NCI-H524 (cell line): ENCODE results near the gene HDAC9.

Experiments used
- DNase-seq, 2 experiments: peaks; one replicate each; lab custom pipeline; 2025; lab: John Stamatoyannopoulos, UW

Gene HDAC9

DNA sequence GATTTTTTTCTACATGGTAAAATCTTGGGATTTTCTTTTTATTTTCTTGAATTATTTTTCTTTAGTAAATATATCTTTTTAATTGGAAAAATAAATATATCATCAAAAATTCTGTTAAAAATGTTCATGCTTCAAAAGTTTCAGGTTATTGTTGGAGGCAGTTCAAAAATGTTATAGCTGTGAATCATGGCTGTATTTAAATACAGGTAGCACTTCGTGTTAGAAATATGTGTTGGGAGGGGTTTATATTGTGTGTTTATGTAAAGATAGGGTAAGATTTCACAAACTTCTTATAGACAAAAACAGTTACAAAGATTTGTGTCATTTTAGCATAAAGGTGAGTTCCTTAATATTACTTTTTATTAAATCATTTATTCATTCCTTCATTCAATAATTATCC is 60.4 kb downstream of the HDAC9 start:
- no peak for DNase-seq

DNA sequence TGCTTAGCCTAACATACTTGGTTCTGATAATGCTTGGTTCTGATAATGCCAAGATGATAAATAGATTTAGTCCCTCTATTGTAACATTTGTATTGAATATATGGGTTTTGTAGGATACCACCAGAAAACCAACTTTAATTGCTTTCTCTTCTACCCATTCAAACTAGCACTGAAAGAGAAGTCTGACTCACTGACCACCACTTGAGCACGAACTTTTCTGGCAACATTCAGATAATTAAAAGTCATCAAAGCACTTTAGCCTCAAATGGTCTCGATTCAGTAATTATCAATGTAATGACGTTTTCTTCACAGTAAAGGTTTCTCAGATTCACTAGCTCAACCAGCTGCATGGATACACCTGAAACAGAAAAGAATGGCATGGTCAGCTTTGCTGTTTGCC is 63.0 kb downstream of the HDAC9 start:
- no peak for DNase-seq

DNA sequence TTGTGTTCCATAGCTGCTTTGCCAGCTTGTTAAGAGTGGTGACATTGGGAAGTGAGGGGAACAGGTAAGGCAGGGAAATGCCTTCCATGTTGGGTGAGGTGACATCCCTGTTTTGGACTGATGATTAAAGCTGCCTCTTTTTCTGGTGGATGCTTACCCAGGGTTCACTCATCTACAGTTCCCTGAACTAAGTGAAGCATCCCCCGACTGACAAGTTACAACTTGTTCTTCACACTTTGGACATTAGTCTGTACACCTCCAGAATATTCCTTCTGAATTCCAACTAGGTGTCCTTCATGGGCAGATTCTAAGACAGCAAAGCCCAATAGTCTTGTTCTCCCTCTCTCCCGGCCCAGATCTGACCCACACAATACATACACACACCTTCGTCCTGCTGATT is 63.4 kb downstream of the HDAC9 start:
- DNase-seq = no peak

DNA sequence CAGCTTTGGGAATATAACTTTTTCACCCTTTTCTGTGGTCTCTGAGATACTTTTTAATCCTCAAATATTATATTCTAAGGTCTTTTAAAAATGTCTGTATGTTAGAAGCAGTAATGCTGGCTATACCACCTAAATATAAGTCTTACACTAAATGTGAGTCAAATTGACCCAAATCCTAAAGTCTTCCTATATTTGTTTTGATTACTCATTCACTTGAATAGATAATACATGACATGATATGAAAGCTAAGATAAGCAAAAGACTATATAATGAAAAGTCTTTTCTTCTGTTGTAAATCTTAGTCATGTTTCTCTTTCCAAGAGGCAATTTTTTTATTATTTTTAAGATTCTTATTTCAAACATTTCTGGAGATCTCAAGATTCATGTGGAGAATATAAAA is 64.2 kb downstream of the HDAC9 start:
- DNase-seq = no peak

DNA sequence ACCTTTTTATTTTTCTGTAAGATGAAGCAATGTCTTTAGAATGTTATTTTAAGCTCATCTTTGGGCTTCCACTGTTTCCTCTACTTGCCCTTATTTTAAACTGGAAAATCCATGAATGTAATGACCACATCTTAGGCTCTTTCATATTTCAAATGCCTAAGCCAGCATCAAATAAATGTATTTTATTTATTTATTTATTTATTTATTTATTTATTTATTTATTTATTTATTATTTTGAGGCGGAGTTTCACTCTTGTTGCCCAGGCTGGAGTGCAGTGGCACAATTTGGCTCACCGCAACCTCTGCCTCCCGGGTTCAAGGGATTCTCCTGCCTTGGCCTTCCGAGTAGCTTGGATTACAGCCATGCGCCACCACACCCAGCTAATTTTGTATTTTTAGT is 69.2 kb downstream of the HDAC9 start:
- DNase-seq = no peak

DNA sequence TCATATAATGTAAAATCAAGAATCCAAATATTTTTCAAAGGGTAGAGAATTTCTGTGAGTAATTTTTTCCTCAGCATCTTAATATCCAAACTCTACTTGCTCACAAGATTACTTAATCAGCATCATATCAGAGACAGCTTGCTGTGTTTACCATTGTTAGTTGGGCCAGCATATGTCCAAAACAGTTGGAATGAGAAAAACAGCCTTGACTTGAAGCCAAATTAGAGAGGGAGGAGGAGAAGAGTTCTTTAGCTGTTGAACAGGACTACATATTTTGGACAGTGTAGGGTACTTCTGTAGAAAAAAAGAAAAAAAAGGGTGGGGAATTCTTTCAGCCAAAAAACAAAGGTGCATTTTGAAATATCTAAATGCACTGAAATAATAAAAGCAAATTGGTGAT is 69.8 kb downstream of the HDAC9 start:
- no peak for DNase-seq

DNA sequence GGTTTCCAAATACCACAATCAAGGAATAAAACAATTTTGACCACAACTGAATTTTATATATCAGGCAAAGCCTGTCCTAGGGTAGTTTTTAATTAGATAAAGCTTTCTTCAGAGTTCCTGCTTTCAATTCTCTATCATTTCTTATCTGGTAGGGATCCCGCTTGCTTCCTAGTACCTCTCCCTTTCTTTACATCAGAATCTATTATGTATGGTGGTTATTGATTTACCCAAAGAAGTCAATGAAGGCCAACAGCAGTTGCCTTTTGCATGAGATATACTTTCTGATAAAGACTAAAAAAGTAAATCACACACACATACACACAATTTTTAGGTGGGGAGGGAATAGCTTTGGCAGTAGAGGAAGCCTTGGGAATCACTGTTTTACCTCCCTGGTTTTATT is 70.7 kb downstream of the HDAC9 start:
- DNase-seq = no peak

DNA sequence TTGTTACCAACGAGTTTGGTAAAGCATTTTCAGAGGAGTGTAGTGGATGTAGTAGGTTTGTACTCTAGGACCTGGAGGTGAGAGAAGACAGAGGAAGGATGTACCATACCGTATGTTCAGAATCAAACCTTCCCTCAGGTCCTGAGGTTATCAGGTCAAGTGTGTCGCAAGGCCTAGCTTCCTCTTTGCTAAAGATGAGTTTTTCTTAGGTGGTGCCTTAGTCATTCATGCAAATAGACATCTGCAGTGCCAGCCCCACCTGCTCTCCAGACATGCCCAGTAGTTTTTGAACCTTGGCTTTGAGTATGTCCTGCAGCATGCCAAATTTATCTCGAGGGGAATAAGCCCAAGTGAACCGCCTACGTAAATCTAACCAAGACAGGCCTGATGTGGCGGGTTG is 71.3 kb downstream of the HDAC9 start:
- DNase-seq = no peak

DNA sequence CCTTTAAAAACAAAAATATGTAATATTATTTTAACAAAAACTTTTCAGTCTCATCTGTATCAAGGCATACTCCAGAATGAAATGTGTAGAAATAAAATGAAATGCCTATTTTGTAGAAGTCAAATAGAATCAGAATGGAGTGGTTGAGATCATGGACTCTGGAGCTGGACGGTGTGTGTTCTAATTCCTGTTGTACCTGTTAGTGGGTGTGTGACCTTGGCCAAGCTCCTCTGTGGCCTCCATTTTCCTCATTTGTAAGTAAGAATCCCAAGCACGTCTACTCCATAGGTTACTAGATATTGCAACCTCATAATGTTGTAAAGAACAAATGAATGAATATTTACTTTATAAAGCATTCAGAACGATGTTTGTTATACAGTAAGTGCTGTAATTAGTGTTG is 74.9 kb downstream of the HDAC9 start:
- DNase-seq = no peak

DNA sequence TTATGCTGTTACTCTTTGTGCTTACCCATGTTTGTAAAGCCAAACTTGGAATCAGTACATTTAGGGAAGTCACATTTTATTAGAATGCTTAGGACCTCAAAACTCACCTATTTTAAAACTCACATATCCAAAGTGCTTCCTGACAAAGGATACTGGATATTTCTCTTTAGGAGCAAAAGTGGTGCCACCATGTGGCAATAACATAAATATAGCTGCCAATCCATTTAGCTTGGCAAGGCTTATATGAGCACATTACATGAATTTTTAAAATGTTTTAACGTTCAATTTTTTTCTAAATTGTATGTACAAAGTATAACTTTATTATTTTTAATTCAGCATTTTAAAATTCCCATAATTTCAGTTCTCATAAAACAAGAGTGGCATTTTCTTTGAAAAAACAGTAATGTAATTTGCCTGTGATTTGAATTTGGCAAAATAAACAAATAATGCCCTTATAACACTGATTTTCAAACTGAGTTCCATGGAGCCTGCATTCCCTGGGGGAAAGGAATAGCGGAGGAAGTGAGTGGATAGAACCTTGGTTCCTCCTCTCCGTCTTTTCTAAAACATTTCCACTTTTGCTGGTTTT is 75.4 kb downstream of the HDAC9 start:
- DNase-seq = peak in 1 of 2 experiments; percentile 34

DNA sequence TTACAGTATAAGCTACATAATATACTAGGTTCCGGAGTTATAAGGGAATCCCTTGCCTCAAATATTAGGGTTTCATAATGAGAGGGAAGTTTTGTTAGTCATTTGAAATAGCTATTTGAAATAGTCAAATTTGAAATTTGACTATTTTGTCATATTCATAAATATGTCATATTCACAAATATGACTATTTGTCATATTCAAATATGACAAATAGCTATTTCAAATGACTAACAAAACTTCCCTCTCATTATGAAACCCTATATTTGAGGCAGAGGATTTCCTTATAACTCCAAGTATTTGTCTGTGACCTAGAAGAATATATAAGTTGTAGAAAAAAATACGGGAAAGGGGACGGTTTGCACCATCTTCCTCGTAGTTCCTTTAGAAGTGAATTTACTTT is 76.6 kb downstream of the HDAC9 start:
- DNase-seq = no peak

DNA sequence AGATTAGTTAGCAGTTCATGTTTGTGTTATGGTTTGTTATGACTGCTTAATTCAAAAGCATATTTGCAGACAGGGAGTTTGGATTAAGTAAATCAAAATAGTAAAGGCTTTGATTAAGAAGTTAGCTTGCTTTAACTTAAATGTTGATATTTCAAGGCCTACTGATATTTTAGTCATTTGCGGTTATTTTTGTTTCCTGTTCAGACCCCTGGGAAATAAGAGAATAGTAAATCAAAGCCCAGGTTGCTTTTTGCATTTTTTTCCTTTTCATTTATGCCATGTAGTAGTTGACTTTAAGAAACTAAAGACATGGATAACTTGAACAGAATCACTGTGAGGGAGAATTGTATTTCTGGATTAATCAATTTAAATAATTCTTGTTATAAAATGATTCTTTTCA is 77.3 kb downstream of the HDAC9 start:
- no peak for DNase-seq

DNA sequence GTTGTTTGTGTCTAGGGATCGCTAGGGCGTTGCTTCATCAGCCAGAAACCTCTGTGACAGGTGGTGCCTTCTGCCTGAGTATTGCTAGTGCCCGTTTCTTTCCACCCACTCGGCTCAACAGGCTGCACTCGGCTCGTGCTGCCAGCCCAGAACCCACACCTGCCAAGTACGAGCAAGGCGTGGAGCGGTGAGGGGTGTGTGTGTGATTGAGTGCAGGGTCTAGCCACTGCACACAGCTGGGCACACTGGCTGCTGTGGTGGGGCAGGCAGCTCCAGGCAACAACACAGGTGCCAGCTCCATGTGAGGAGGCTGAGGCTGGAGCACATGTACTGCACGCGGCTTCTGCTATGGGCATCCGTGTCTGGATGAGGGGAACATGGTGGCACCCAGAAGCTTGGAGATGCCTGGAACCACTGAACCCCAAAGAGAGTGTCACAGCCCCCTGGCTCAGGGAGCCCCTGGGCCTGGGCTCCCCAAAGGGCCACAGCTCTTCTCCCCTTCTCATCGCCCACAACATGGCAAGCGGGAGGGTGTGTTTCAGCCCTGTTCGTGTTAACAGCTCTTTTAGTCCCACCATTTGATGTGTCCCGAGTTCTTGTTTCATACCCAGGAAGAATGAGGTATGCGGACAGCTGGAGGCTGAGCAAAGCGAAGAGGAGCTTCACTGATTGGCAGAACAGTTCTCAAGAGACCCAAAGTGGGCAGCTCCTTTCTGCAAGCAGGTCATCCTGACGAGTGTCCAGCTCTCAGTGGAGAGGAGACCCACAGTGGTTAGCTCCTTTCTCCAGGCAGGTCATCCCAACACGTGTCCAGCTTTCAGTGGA is 78.1 kb downstream of the HDAC9 start:
- peak in 1 of 2 experiments; percentile 11 for DNase-seq

DNA sequence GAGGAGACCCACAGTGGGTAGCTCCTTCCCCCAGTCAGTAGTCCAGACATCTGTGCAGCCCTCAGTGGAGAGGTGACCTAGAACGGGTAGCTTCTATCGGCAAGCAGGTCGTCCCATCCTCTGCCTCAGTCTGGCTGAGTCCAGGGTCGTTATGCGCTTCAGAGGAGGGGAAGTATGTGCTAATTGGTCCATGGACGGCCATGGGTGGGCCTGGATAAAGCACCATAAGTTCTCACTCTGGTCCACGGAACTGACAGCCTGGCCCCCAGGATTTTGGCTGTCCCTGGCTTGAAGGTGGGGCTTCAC is 78.6 kb downstream of the HDAC9 start:
- no peak for DNase-seq

DNA sequence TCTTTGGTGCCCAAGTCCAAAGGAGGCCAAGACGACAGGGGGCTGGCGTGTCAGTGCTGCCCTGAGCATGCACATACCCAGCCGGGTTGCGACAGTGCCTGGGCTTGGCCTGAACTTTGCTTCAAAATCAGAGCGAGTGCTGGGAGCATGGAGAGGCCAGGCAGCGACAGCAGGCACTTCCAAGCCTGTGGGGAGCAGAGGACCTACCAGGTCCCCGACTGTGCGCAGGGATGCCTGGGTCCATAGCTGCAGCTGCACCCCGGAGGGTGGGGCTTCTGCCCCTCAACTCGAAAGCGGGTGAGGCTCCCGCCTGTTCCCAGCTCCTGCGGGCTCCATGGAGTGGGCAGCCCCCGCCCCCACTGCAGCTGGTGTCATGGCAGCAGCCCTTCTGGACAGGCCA is 79.1 kb downstream of the HDAC9 start:
- DNase-seq = no peak

DNA sequence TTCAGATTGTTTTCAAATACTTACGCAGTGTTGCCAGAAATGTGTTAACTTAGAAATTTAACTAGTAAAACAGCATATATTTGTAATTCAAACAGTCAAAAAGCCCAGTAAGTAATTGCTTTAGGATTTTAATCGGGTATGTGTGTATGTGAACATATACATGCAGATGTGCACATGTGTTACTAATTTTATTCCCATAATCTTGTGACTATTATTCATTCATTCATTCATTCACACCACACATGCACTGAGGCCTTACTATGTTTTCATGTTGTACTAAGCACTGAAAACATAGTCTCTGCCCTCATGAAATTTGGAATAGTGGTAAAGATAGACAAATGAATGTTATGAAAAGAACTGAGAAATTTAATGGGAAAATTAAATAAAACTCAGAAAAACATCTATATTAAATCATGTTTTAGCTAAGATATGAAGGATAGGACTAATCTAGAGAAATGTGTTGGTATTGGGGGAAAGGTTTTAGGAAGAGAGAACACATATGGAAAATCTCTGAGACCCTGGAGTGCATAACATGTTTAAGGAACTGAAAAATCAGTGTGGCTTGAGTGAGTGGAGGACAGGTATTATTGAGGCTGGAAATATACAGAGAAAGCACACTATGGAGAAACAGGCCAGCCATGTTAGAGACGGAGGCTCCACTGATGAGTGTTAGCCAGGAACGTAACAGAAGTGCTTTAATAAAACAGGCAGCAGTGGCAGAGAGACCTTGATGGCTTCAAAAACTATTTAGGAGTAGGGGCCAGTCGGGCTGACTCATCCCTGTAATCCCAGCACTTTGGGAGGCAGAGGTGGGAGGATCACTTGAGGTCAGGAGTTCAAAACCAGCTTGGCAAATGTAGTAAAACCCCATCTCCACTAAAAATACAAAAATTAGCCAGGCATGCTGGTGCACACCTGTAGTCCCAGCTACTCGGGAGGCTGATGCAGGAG is 80.3 kb downstream of the HDAC9 start:
- DNase-seq = no peak

DNA sequence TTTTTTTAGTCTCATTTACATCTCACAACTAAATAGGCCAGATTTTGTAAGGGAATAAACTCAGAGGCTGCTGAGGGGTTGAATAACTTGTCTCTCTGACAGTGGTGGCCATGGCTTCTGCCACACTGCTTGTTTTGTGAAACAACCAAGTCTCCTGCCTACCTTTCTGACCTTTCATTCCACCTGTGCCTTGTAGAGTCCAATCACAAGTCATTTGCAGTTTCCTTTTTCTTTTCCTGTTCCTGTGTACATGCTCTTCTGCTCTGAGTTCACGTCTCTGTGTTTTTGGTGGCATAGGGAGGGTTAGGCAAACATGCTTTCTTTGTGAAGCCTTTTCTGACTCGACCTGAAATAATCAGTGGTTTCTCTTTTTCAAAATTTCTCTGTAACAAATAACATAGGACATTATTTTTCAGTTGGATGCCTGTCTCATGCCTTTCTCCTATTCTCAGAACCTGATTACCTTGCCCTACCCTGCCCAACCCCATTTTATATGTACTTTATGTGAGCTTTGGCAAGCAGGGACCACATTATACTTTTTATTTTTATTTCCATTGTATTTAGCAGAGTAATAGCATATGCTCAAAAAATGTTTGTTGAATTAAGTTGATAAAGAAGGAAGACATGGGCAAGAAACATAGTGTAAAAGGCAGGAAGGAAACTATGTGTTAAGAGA is 81.7 kb downstream of the HDAC9 start:
- DNase-seq = no peak

DNA sequence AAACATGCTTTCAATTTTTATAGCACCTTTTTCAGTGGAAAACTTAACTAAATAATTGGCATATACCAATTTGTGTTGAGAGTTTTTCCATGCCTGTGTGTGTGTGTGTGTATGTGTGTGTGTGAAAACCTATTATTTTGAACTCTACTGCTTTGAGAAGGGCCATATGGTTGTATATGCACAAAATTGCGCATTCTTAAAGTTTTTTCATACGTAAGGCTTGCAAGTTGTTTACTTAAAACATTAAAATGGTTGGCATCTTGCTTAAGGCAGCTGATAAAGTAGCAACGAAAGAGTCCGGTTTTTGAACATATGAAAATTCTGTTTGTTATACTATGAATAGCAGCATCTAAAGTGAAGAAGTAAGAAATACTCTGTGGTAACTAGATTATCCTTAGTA is 84.1 kb downstream of the HDAC9 start:
- no peak for DNase-seq

DNA sequence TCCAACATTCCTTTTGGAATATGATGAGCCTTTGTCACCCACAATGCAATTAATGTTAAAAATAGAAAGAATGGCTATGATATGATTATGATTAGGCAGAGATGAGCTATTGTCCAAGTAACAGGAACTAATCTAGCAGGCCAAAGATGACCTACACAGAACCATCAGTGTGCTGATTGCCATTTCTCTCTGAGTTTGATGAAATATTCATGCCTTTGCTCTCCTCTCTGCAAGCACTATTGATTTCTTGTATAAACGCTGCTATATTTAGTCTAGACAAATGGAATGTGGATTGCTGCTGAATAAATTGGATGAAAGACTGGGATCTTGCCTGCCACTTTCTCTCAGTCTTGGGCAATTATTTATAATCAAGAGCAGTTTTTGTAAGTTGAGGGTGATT is 85.4 kb downstream of the HDAC9 start:
- DNase-seq = no peak

DNA sequence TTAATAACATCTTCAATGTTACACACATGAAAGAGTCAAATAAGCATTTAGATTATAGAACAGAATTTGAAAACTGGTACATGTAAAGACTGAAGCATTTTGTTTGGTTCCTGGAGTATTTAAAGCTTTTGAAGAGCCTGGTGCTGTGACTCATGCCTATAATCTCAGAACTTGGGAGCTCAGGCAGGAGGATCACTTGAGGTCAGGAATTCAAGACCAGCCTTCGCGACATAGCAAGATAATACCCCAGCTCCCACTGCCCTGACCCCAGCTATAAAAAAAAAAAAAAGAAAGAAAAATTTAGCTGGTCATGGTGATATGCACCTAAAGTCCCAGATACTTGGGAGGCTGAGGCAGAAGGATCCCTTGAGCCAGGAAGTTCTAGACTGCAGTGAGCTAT is 87.8 kb downstream of the HDAC9 start:
- no peak for DNase-seq

DNA sequence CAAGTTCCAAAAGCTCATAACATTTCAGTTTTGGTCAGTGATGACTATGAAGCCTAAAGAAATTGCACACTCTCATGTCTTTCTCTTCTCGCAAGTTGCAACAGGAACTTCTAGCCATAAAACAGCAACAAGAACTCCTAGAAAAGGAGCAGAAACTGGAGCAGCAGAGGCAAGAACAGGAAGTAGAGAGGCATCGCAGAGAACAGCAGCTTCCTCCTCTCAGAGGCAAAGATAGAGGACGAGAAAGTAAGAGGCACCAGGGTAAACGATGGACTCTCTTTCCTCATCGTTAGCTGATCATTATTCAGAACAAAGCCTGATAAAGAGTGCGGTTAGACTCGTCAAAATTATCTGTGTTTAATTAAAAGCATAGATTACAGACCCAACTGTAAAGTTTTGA is 94.7 kb downstream of the HDAC9 start:
- DNase-seq = no peak

DNA sequence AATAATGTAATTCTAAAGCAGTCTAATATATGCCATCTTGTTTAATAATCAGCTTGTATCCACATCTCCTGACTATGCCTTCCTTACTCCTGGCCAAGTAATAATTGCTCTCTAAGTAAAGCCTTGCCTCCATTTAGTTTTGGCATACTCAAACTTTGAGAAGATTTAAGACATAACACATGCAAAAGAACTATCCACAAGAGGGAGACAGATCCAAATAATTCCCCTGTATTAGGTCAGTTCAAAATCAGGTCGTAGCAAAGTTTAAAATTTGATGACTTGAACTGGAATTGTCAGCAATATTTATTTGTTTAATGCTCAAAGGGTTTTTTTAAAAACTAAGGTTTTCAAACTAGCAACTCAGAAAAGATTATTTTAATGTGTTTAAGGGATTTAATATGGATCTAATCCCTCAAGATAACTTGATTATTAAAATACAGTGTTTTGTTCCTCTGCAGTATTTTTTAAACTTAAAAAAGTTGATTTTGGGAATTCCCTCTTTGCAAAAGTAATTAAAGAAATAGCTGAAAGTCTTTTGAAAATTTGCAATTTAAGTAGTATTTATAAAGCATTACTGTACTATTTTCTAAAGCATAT is 95.3 kb downstream of the HDAC9 start:
- DNase-seq = peak; percentile 19 to 48
